Sciatic nerve (tissue), 2 donors: ENCODE measurements around the gene DAZL. TPM values are rescaled to one million over a fixed set of nuclear protein-coding genes. Genes with fewer than 3 reads are reported as not detected.

Experiments
- ATAC-seq: fragments of 200-7000 bp; cut with Tn5 transposase; one replicate; pipeline ENCODE4 v1.9.1; 2020; ENCODE audit warnings: mild to moderate bottlenecking, moderate library complexity
- DNase-seq: peaks from one replicate; pipeline ENCODE4 v3.0.0-alpha.2; 2020; ENCODE audit warnings: low spot score
- intact Hi-C: fragments of 100-400 bp; cut with DNase I; formaldehyde crosslinking; loops from one replicate; pipeline ENCODE4 v1.14.2; 2022
- total RNA-seq: library from RNA; stranded (reverse); fragmentation: NEBNext Ultra II Directional; extraction: Animal tissue kit (Norgen Biotek cat#: 25700); gene quantifications from one replicate; pipeline ENCODE4 v1.2.1, GENCODE V29; 2021
- donor health status: DM: no; HTN: no; CAD: no.
- donor health status: DM: no; HTN: no; CAD: no.

The DAZL gene
- total RNA-seq, 1 donor from 2014 or later: not detected

GRCh38 chr3:16550305-16550675 is 54.9 kb downstream of the DAZL start:
- intact Hi-C loops: loop anchor here (5.0 kb wide), 1 partner anchor 263 kb away; no protein-coding TSS in a partner anchor
- peak; percentile 51 for ATAC-seq
- DNase-seq: no peak

DNA sequence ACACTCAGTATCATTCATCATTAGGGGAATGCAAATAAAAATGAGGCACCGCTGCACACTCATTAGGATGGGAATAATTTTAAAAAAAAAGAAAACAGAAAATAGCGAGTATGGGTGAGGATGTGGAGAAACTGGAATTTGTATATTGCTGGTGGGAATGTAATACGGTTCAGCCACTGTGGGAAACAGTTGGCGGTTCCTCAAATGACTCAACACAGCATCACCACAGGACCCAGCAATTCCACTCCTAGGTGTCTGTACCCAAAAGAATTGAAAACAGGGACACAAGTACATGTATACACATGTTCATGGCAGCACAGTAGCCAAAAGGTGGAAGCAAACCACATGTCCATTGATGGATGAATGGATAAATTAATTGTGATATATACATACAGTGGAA is 56.5 kb downstream of the DAZL start:
- intact Hi-C loops: no loop called here
- DNase-seq (no peak), ATAC-seq (no peak)

- DNase-seq: no peak
- intact Hi-C loops: no loop called here
Observed at GRCh38 chr3:16547561-16548357, 57.5 kb downstream of the DAZL start.

DNA sequence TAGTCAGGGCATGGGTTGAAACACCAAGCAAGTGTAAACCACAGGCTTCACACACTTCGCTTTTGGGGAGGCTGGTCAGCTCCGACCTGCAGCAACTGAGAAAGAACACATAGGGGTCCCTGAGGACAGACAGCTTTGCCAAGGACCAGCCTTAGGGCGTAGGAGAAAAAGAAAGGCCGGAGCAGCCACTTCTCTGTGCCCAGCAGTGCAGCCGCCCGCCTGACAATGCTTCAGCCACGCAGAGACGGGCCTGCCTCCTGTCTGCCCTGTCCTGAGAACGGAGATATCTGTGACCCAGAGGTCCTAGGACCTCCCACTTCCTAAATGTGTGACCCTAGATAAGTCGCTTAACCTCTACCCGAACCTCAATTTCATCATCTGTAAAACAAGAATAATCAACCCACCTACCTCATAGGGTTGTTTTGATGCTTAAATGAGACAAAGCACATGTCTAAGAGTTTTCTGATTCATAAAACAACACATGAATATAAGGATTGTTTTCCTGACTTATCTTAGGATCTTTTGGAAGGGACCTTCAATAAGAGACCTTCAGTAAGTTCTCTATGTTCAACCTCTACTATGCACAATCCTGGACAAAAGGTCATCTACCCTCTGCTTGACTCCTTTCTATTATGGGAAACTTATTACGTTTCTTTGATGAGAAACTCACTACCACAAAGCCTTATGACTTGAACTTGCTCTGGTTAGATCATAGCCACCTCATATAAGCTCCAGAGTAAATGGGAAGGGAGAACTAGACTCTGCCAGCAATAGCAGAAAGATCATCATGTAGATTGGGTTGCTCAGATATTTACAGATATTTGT is 58.8 kb downstream of the DAZL start:
- no peak for DNase-seq
- intact Hi-C loops: no loop called here
- peak; percentile 9 for ATAC-seq

More at GRCh38 chr3:16547561-16548357, 57.5 kb downstream of the DAZL start:
- no peak for ATAC-seq

DNA sequence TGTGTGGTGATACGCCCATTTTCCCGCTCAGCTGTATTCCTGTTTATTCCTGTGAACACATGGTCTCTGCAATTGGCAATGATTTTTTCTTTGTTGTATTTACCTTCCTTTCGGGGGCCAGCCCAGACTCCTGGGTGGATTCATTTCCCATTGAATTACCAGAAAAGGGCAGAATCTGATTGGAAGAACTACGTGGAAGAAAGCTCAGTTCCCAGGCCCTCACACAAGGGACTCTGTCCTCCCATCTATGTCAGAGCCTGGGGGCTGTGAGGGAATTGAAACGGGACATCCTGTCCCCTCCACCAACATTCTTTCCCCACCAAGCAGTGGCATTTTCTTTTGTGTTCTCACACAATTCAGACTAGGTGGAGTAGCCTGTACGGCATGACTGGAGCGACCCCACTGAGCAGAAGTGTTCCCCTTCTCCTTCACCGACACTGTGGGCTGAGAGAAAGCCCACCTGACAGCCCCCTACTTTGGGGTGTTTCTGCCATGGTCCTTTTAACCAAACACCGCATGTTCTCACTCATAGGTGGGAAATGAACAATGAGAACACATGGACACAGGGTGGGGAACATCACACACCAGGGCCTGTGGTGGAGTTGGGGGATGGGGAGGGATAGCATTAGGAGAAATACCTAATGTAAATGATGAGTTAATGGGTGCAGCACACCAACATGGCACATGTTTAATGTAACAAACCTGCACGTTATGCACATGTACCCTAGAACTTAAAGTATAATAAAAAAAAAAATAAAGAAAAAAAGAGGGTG is 59.6 kb downstream of the DAZL start:
- ATAC-seq (no peak), DNase-seq (no peak)
- intact Hi-C loops: no loop called here

DNA sequence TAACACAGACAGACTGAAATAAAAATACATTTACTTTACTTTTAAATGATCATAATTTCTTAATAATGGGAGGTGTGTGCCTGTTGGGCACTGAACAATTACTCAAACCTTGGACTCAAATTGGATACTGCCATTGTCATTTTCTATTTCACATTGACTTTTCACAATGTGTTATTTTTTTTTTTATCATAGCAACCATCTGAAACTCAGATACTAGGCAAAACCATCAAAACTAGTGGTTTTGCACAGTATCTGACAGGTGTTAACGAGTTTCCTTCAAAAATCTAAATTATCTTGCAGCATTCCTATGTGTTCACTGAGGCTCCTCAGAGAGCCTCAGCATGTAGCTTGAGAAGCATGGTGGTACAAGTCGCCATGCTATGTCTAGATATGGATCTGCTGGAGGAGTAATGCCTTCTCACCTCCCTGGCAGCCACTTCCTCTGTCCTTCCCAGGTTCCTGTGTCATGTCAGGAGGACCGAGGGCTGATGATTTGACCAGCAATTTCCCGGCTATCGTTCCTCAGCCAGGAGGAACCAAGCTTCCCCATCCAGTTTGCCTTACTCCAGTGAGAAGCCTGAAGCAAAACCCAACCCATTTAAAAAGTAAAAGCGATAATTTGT is 61.9 kb downstream of the DAZL start:
- intact Hi-C loops: no loop called here
- ATAC-seq: no peak
- no peak for DNase-seq

DNA sequence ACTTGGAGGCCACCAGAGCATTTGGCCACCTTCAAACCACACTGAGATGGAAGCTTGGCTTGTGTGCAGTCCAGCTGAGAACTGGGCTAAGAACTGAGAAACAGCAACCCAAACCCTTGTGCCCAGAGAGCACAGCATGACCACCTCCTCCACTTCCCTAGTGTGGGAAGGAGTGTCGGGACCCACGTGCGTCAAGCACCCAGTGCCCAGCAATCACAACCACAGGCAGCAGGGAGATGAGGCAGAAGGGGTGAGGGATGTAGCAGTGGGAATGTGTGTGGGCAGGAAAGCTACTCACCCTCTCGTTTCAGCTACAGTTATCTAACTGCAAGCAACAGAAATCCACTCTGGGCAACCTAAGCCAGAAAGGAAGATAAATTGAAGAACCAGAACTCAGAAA is 66.7 kb downstream of the DAZL start:
- DNase-seq (no peak), ATAC-seq (no peak)
- intact Hi-C loops: no loop called here

GRCh38 chr3:16536996-16537395 is 68.2 kb downstream of the DAZL start:
- DNase-seq (no peak), ATAC-seq (no peak)
- intact Hi-C loops: no loop called here

Other genes with a start within 250 kb of the DAZL start
- 119 TPM for gene RFTN1, start 91.7 kb downstream of the DAZL start, total RNA-seq